HepG2 (cell line): ENCODE results near the gene ABCA2. TPM values are rescaled to one million over a fixed set of nuclear protein-coding genes. Genes with fewer than 3 reads are reported as not detected.
A peak's percentile ranks its signal among the peaks of the same experiment; 100 is the strongest.

ENCODE experiments used
- AGO1 ChIP-seq: fragments of 200-400 bp; formaldehyde crosslinking; IDR thresholded peaks from 2 replicates; pipeline ENCODE4 v1.6.1; 2017; ENCODE audit warnings: mild to moderate bottlenecking, low read depth, low read length, moderate library complexity; ENCODE audit not compliant: poor library complexity, severe bottlenecking
- AKAP8 ChIP-seq: sonication (generic); formaldehyde crosslinking; IDR thresholded peaks from 2 replicates; pipeline ENCODE4 v1.5.1; 2020; ENCODE audit warnings: mild to moderate bottlenecking, missing genetic modification reagents
- ARNTL ChIP-seq: sonication (generic); formaldehyde crosslinking; IDR thresholded peaks from 2 replicates; pipeline ENCODE4 v1.4.0; 2020; ENCODE audit warnings: mild to moderate bottlenecking, missing genetic modification reagents
- DNMT1 ChIP-seq: sonication (generic); formaldehyde crosslinking; IDR thresholded peaks from 2 replicates; pipeline ENCODE4 v1.5.1; 2020; ENCODE audit warnings: mild to moderate bottlenecking, missing genetic modification reagents
- DR1 ChIP-seq: sonication (generic); formaldehyde crosslinking; IDR thresholded peaks from 2 replicates; pipeline ENCODE4 v1.8.0; 2021; ENCODE audit warnings: mild to moderate bottlenecking, missing genetic modification reagents, inconsistent platforms
- EP300 ChIP-seq, 3 experiments: sonication (generic) in 1 of 3; formaldehyde crosslinking in 1 of 3; IDR thresholded peaks; 2 replicates each; pipeline versions ENCODE4 v1.5.1 to v1.6.1; 2011 to 2020; ENCODE audit warnings: low read depth in 2 of 3, low read length in 2 of 3, borderline replicate concordance in 1 of 3, improper control_type of control experiment in 1 of 3, mild to moderate bottlenecking in 1 of 3, missing genetic modification reagents in 1 of 3, moderate library complexity in 1 of 3
- HMGA1 ChIP-seq: sonication (generic); formaldehyde crosslinking; conservative IDR thresholded peaks from 2 replicates; pipeline ENCODE4 v1.4.0; 2020; ENCODE audit warnings: missing genetic modification reagents
- HNRNPK ChIP-seq: fragments of 200-400 bp; formaldehyde crosslinking; IDR thresholded peaks from 2 replicates; pipeline ENCODE4 v1.6.1; 2018; ENCODE audit warnings: low read length, low read depth, moderate library complexity, mild to moderate bottlenecking; ENCODE audit not compliant: poor library complexity, severe bottlenecking
- HNRNPL ChIP-seq: fragments of 200-400 bp; formaldehyde crosslinking; IDR thresholded peaks from 2 replicates; pipeline ENCODE4 v1.6.1; 2017; ENCODE audit warnings: mild to moderate bottlenecking, low read depth, low read length
- HNRNPUL1 ChIP-seq: fragments of 200-400 bp; formaldehyde crosslinking; IDR thresholded peaks from 2 replicates; pipeline ENCODE4 v1.6.1; 2017; ENCODE audit warnings: low read depth, mild to moderate bottlenecking, low read length, moderate library complexity
- KDM5A ChIP-seq: fragments of 200-600 bp; sonication (generic); IDR thresholded peaks from 2 replicates; pipeline ENCODE4 v1.7.0; 2018; ENCODE audit warnings: antibody characterized with exemption, mild to moderate bottlenecking, low read length, borderline replicate concordance
- MED1 ChIP-seq: sonication (generic); formaldehyde crosslinking; IDR thresholded peaks from 2 replicates; pipeline ENCODE4 v1.4.0; 2020; ENCODE audit warnings: missing genetic modification reagents
- MED13 ChIP-seq: sonication (generic); formaldehyde crosslinking; IDR thresholded peaks from 2 replicates; pipeline ENCODE4 v1.5.0; 2020; ENCODE audit warnings: missing genetic modification reagents
- NFRKB ChIP-seq: fragments of 450-650 bp; IDR thresholded peaks from 2 replicates; pipeline ENCODE4 v1.6.1; 2017
- RBFOX2 ChIP-seq: fragments of 200-400 bp; formaldehyde crosslinking; IDR thresholded peaks from 2 replicates; pipeline ENCODE4 v1.6.1; 2017; ENCODE audit warnings: low read depth, mild to moderate bottlenecking, low read length
- SALL1 ChIP-seq: sonication (generic); formaldehyde crosslinking; IDR thresholded peaks from 2 replicates; pipeline ENCODE4 v1.8.0; 2022; ENCODE audit warnings: mild to moderate bottlenecking, missing genetic modification reagents
- SNRNP70 ChIP-seq: fragments of 200-400 bp; formaldehyde crosslinking; IDR thresholded peaks from 2 replicates; pipeline ENCODE4 v1.6.1; 2017; ENCODE audit warnings: mild to moderate bottlenecking, low read depth, low read length, moderate library complexity
- SP1 ChIP-seq, 2 experiments: fragments of 450-650 bp in 1 of 2; sonication (generic) in 1 of 2; formaldehyde crosslinking in 1 of 2; IDR thresholded peaks; 2 replicates each; pipeline versions ENCODE4 v1.4.0 to v1.6.1; 2016 to 2020; ENCODE audit warnings: missing genetic modification reagents in 1 of 2
- SP5 ChIP-seq: IDR thresholded peaks from 2 replicates; pipeline ENCODE4 v1.6.1; 2016; ENCODE audit warnings: low read depth, borderline replicate concordance
- ZBTB7B ChIP-seq: sonication (generic); formaldehyde crosslinking; IDR thresholded peaks from 2 replicates; pipeline ENCODE4 v1.4.0; 2020; ENCODE audit warnings: missing genetic modification reagents
- ZFP82 ChIP-seq: sonication (generic); formaldehyde crosslinking; IDR thresholded peaks from 2 replicates; pipeline ENCODE4 v1.5.1; 2020; ENCODE audit warnings: mild to moderate bottlenecking, missing genetic modification reagents, borderline replicate concordance
- ZNF180 ChIP-seq: sonication (generic); formaldehyde crosslinking; IDR thresholded peaks from 2 replicates; pipeline ENCODE4 v1.4.0; 2020; ENCODE audit warnings: low read depth, missing genetic modification reagents, borderline replicate concordance
- ZNF292 ChIP-seq: sonication (generic); formaldehyde crosslinking; IDR thresholded peaks from 2 replicates; pipeline ENCODE4 v1.8.1; 2022; ENCODE audit warnings: mild to moderate bottlenecking, low read depth, missing genetic modification reagents, borderline replicate concordance
- polyA plus RNA-seq, 8 experiments: library from polyadenylated mRNA; depleted of rRNA in 3 of 8; stranded (reverse) in 7 of 8; unstranded in 1 of 8; fragments of >200 nt; fragmentation: Illumina TruSeq in 4 of 8; extraction: Trizol in 4 of 8; gene quantifications; 2 replicates each; pipeline versions ENCODE4 v1.2.1 to v1.2.3, GENCODE V29; 2011 to 2016; ENCODE audit warnings: low read depth in 4 of 8, missing spikeins in 1 of 8, mixed read lengths in 1 of 8; ENCODE audit not compliant: insufficient read depth in 1 of 8
- total RNA-seq, 5 experiments: library from RNA; depleted of rRNA; stranded (reverse); fragments of >200 nt; fragmentation: Illumina TruSeq; extraction: Trizol; gene quantifications; 2 replicates each; pipeline ENCODE4 v1.2.3, GENCODE V29; 2016; ENCODE audit warnings: low read depth in 1 of 5
- TF ChIP-seq, protein P1 (sequence below): sonication (generic); formaldehyde crosslinking; IDR thresholded peaks from 2 replicates; pipeline ENCODE4 v1.8.1; 2023; ENCODE audit warnings: mild to moderate bottlenecking, moderate library complexity, missing genetic modification reagents
- TF ChIP-seq, protein P2 (sequence below), 2 experiments: sonication (generic) in 1 of 2; formaldehyde crosslinking in 1 of 2; IDR thresholded peaks; 2 replicates each; pipeline versions ENCODE4 v1.4.0 to v1.6.1; 2016 to 2020; ENCODE audit warnings: borderline replicate concordance in 1 of 2, low read depth in 1 of 2, mild to moderate bottlenecking in 1 of 2, missing genetic modification reagents in 1 of 2

ABCA2 gene
- total and polyA plus RNA-seq, 2 of the 13 experiments (the other 11 are each of a cell fraction or from before 2014, with no cell fraction given): 2.9 to 19.2 TPM

DNA sequence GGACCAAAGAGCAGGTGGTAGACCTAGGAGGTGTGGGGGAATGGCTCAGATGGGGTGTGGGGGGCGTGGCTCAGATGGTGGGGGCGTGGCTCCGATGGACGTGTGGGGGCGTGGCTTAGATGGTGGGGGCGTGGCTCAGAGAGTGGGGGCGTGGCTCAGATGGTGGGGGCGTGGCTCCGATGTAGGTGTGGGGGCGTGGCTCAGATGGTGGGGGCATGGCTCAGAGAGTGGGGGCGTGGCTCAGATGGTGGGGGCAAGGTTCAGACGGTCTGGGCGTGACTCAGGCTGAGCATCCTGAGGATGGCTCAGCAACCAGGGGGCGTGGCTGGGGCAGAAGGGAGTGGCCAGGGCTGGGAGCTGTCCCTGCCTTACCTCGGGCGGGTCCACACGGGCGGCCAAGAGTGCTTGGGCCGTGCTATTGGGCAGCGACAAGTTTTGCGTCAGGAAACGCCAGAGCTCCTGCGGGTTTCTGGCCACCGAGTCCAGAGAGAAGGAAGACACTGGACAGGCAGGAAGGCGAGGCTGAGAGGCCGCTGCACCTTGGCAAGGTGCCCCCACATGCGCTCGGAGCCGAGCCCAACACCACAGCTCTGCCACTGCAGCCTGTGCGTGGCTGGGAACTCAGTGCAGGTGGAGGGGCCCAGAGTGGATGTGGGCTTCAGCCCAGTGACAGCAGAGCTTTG lies 5.9 kb downstream of the ABCA2 start (continued):
- TF ChIP-seq, protein P1, sequence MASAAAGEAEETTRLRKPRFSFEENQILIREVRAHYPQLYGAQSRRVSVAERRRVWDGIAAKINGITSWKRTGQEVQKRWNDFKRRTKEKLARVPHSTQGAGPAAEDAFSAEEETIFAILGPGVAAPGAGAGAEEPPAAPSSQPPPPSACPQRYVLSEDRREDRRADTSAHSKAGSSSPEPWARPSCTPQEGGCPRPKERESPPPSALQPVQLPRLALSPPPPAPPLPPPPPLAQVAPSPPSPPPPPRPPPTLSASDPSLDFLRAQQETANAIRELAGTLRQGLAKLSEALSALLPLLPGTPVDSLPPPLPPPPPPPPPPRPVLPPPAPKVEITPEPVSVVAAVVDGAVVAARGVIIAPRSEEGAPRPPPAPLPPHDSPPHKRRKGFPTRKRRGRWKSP (CRISPR knock-in tag): peak; percentile 43; the same call in 1 of the 2 replicates
- TF ChIP-seq RBFOX2 (0 out of 2 replicates have a peak, but pooled peaks have one; percentile 30), ZBTB7B (CRISPR knock-in tag) (no peak), ZNF180 (CRISPR knock-in tag) (no peak), MED13 (CRISPR knock-in tag) (no peak), HNRNPUL1 (no peak), KDM5A (no peak), ZNF292 (no peak), SP1 (IDR thresholded peaks at IDR 0.05) (no peak), SP1 (CRISPR knock-in tag; IDR thresholded peaks at IDR 0.05) (peak; percentile 70), SALL1 (CRISPR knock-in tag) (0 out of 2 replicates have a peak, but pooled peaks have one; percentile 15), SNRNP70 (no peak), EP300 (IDR thresholded peaks at IDR 0.05; ENCODE audit: low read depth in 2 of 2, low read length in 2 of 2) (no peak), EP300 (CRISPR knock-in tag; IDR thresholded peaks at IDR 0.05; ENCODE audit: borderline replicate concordance) (no peak), AGO1 (peak; percentile 6), HMGA1 (CRISPR knock-in tag) (no peak), DR1 (CRISPR knock-in tag) (peak; percentile 84; the same call in 1 of the 2 replicates), AKAP8 (CRISPR knock-in tag) (peak; percentile 61; the same call in 1 of the 2 replicates), SP5 (CRISPR knock-in tag) (peak; percentile 71; the same call in 1 of the 2 replicates), HNRNPK (peak; percentile 40), ARNTL (CRISPR knock-in tag) (no peak), NFRKB (no peak), ZFP82 (CRISPR knock-in tag) (no peak), MED1 (CRISPR knock-in tag) (peak; percentile 10; the same call in 1 of the 2 replicates), HNRNPL (0 out of 2 replicates have a peak, but pooled peaks have one; percentile 71), DNMT1 (peak; percentile 57; the same call in 1 of the 2 replicates)
- TF ChIP-seq, protein P2, sequence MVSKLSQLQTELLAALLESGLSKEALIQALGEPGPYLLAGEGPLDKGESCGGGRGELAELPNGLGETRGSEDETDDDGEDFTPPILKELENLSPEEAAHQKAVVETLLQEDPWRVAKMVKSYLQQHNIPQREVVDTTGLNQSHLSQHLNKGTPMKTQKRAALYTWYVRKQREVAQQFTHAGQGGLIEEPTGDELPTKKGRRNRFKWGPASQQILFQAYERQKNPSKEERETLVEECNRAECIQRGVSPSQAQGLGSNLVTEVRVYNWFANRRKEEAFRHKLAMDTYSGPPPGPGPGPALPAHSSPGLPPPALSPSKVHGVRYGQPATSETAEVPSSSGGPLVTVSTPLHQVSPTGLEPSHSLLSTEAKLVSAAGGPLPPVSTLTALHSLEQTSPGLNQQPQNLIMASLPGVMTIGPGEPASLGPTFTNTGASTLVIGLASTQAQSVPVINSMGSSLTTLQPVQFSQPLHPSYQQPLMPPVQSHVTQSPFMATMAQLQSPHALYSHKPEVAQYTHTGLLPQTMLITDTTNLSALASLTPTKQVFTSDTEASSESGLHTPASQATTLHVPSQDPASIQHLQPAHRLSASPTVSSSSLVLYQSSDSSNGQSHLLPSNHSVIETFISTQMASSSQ (IDR thresholded peaks at IDR 0.05; ENCODE audit: low read depth): no peak
- TF ChIP-seq, protein P2 (CRISPR knock-in tag; IDR thresholded peaks at IDR 0.05; ENCODE audit: borderline replicate concordance): no peak
